LNCaP clone FGC (cell line): Measurements from ENCODE around the gene MASP1.

ENCODE experiments used
- DNase-seq: peaks from one replicate; pipeline ENCODE4 v3.0.0-alpha.2; 2011; ENCODE audit warnings: low read depth
- H3K4me3 ChIP-seq: 2 replicates; pipeline ENCODE4 v1.5.1; 2011; ENCODE audit warnings: mild to moderate bottlenecking, low read depth, low read length, control low read depth
- CTCF ChIP-seq: IDR thresholded peaks from 2 replicates; pipeline ENCODE4 v1.5.1; 2012; ENCODE audit warnings: mild to moderate bottlenecking; ENCODE audit not compliant: control insufficient read depth, insufficient read depth; ENCODE audit errors: extremely low read depth

MASP1 gene

DNA sequence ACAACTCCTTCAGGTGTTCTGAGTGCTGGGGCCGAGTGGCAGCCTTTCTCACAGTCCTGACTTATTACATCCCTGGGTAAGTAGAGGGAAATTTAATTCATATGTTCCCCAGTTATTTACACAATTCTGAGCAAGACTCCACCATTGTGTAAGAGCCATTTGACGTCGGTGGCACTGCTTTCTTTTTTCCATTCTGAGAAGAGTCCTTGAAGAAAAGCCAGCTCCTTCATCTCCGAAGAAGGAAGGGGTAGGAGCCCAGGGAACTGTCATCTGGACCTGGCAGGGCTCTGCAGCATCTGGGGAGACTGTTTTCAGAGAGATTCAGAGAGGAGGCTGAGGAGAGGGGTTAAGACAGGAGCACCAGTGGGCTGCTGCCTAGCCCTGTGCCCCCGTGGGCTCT is 22.6 kb upstream of the MASP1 start:
- TF ChIP-seq CTCF: no peak
- no peak for DNase-seq
- H3K4me3 ChIP-seq: no peak overlapping the region

DNA sequence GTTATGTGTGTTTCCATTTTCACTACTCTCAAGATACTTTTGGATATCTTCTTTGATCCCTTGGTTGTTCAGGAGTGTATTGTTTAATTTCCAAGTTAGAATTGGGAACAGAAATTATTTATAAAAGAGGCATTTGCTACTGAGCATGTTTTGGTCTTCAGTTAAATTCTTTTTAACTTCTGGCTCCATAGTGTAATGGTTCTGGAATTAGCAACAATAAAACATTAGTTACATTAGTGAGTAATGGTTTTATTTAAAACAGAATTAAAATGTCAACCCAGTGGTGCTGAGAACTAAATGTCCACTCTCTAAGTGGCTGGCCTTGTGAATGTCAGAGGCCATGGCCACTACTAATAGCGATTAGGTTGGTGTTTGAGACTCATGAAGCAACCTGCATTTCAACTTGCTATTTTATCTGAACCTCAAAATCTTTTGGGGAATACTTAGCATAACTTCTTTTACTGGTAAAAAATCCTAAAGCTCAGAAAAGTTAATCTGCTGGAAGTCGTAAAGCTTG is 19.5 kb upstream of the MASP1 start:
- no peak for DNase-seq
- no peak for TF ChIP-seq CTCF
- H3K4me3 ChIP-seq: no peak overlapping the region

DNA sequence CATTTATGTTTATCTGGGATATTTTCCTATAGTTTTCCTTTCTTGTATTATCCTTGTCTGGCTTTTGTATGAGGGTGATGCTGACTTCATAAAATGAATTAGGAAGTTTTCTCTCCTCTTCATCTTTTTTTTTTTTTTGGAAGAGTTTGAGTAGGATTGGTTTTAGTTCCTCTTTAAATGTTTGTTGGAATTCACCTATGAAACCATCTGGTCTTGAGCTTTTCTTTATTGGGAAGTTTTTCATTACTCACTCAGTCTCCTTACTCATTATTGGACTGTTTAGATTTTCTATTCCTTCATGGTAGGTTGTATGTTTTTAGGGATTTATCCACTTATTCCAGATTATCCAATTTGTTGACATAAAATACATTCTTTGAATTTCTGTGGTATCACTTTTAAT is 18.7 kb upstream of the MASP1 start:
- TF ChIP-seq CTCF: no peak
- H3K4me3 ChIP-seq: no peak overlapping the region
- no peak for DNase-seq

GRCh38 chr3:187305881-187306280 is 14.3 kb upstream of the MASP1 start:
- no peak for DNase-seq
- no peak overlapping the region for H3K4me3 ChIP-seq
- no peak for TF ChIP-seq CTCF

DNA sequence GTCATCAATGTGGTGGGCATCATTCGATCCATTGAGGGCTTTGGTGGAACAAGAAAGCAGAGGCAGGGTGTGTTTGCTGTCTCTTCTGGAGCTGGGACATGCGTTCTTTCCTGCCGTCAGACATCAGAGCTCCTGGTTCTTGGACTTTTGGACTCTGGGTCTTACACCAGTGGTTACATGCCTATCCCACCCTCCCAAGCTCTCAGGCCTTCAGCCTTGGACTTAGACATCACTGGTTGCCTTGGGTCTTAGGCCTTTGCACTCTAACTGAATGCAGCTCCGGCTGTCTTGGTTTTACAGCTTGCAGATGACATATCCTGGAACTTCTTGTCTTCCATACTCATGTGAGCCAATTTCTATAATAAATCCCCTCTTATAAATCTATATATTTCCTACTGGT is 8.1 kb upstream of the MASP1 start:
- no peak for DNase-seq
- no peak overlapping the region for H3K4me3 ChIP-seq
- TF ChIP-seq CTCF: no peak

- H3K4me3 ChIP-seq: no peak overlapping the region
- TF ChIP-seq CTCF: no peak
- DNase-seq: no peak
Observed at GRCh38 chr3:187296911-187297310, 5.4 kb upstream of the MASP1 start.

DNA sequence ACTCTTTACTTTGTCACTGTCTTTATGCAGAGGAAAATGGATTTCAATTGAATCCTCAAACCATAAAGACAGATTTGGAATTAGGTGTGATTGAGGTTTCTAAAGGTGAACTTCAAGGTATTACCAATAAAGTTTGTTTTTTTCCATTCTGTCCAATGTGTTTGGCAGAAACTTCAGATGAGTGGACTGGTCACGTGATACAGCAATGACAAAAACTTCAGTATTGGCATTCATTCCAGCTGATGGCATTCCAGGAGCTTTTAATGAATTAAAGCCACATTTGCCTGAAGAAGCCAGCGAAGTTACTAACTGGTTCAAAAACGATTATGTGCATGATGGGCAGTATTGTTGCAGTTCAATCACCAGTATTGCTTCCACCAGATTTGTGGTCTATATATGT is 4.5 kb upstream of the MASP1 start:
- no peak for DNase-seq
- TF ChIP-seq CTCF: no peak
- no peak overlapping the region for H3K4me3 ChIP-seq
